H1 (cell line): ENCODE results near the gene WDR37. TPM values are rescaled to one million over a fixed set of nuclear protein-coding genes. Genes with fewer than 3 reads are reported as not detected.

ENCODE experiments used
- CTCF ChIA-PET: fragments of 300-600 bp; sonication (Branson Sonifier 250); formaldehyde crosslinking; loops from one replicate; lab custom pipeline; 2021; ENCODE audit not compliant: partially characterized antibody; lab: Charles Lee
- POLR2A ChIA-PET: fragments of 300-600 bp; sonication (Branson Sonifier 250); formaldehyde crosslinking; loops from one replicate; lab custom pipeline; 2021; ENCODE audit warnings: inconsistent platforms; ENCODE audit not compliant: partially characterized antibody; lab: Charles Lee
- DNase-seq, 2 experiments: peaks; one replicate each; pipeline versions ENCODE4 v3.0.0 to v3.0.0-alpha.2; 2010 to 2022; ENCODE audit warnings: low spot score in 2 of 2, low read depth in 1 of 2, mixed read lengths in 1 of 2
- FAIRE-seq: peaks from 2 replicates; lab custom pipeline; 2011; peaks lifted over from hg19 to GRCh38; lab: Jason Lieb, UNC
- H2AFZ ChIP-seq: 2 replicates; pipeline ENCODE4 v1.8.1; 2012; ENCODE audit warnings: low read length, inconsistent platforms
- H2AK5ac ChIP-seq: 2 replicates; pipeline ENCODE4 v1.6.1; 2013; ENCODE audit warnings: low read depth, low read length
- H2BK120ac ChIP-seq: replicated peaks from 2 replicates; pipeline ENCODE3; 2013; ENCODE audit warnings: low read depth, low read length, inconsistent platforms
- H2BK12ac ChIP-seq: 2 replicates; pipeline ENCODE4 v1.6.1; 2013; ENCODE audit warnings: low read depth, low read length
- H2BK15ac ChIP-seq: 2 replicates; pipeline ENCODE4 v1.6.1; 2013; ENCODE audit warnings: low read length
- H2BK20ac ChIP-seq: 2 replicates; pipeline ENCODE4 v1.6.1; 2013; ENCODE audit warnings: low read length
- H2BK5ac ChIP-seq: 2 replicates; pipeline ENCODE4 v1.6.1; 2013; ENCODE audit warnings: low read depth, low read length
- H3K14ac ChIP-seq: 2 replicates; pipeline ENCODE4 v1.6.1; 2013; ENCODE audit warnings: inconsistent platforms; ENCODE audit not compliant: insufficient read length
- H3K18ac ChIP-seq: 2 replicates; pipeline ENCODE4 v1.6.1; 2013; ENCODE audit warnings: low read length; ENCODE audit errors: extremely low read depth
- H3K23ac ChIP-seq: 2 replicates; pipeline ENCODE4 v1.6.1; 2013; ENCODE audit warnings: inconsistent platforms; ENCODE audit not compliant: insufficient read length
- H3K23me2 ChIP-seq: 2 replicates; pipeline ENCODE4 v1.6.1; 2013; ENCODE audit warnings: low read depth, low read length
- H3K27ac ChIP-seq: 2 replicates; pipeline ENCODE4 v1.6.1; 2011; ENCODE audit warnings: low read depth, low read length, inconsistent platforms
- H3K27me3 ChIP-seq, 4 experiments: replicated peaks in 1 of 4; 1 replicate in 1 of 4; 2 replicates in 3 of 4; pipeline versions ENCODE4 v1.6.1 to v1.8.1; 2011 to 2013; ENCODE audit warnings: low read length in 3 of 4, mild to moderate bottlenecking in 3 of 4, inconsistent platforms in 2 of 4, mixed read lengths in 2 of 4, moderate library complexity in 1 of 4; ENCODE audit not compliant: control insufficient read depth in 3 of 4, insufficient read depth in 3 of 4; ENCODE audit errors: extremely low read depth in 1 of 4
- H3K36me3 ChIP-seq, 4 experiments: 2 replicates each; pipeline versions ENCODE4 v1.6.1 to v1.8.1; 2011 to 2013; ENCODE audit warnings: mild to moderate bottlenecking in 4 of 4, low read length in 3 of 4, moderate library complexity in 2 of 4, control low read depth in 1 of 4, inconsistent platforms in 1 of 4; ENCODE audit not compliant: insufficient read depth in 4 of 4, control insufficient read depth in 2 of 4
- H3K4ac ChIP-seq: replicated peaks from 2 replicates; pipeline ENCODE3; 2013; ENCODE audit warnings: low read length, low read depth, mixed read lengths, inconsistent platforms; ENCODE audit not compliant: insufficient read length
- H3K4me1 ChIP-seq, 4 experiments: replicated peaks in 1 of 4; 1 replicate in 1 of 4; 2 replicates in 3 of 4; pipeline versions ENCODE4 v1.6.1 to v1.8.1; 2011 to 2013; ENCODE audit warnings: low read length in 3 of 4, inconsistent platforms in 2 of 4, mixed read lengths in 1 of 4; ENCODE audit not compliant: insufficient read depth in 4 of 4, control insufficient read depth in 3 of 4
- H3K4me2 ChIP-seq, 2 experiments: 2 replicates each; pipeline versions ENCODE4 v1.6.1 to v1.8.1; 2011 to 2013; ENCODE audit warnings: low read depth in 2 of 2, low read length in 2 of 2, control low read depth in 1 of 2, inconsistent platforms in 1 of 2, mild to moderate bottlenecking in 1 of 2; ENCODE audit not compliant: insufficient read depth in 1 of 2
- H3K4me3 ChIP-seq, 4 experiments: fragments of 200-600, 300-600 bp in 1 of 4; sonication (generic), shearing (Covaris generic), sonication (Bioruptor Twin) in 1 of 4; 2 replicates each; pipeline versions ENCODE4 v1.5.1 to v1.8.1; 2011 to 2016; ENCODE audit warnings: low read length in 4 of 4, low read depth in 3 of 4, control low read depth in 2 of 4, inconsistent platforms in 2 of 4, mild to moderate bottlenecking in 2 of 4, mixed read lengths in 1 of 4, moderate library complexity in 1 of 4; ENCODE audit not compliant: insufficient read depth in 2 of 4; ENCODE audit errors: extremely low read depth in 1 of 4
- H3K56ac ChIP-seq: replicated peaks from 2 replicates; pipeline ENCODE3; 2013; ENCODE audit warnings: low read depth, mild to moderate bottlenecking, mixed read lengths, low read length, inconsistent platforms; ENCODE audit not compliant: insufficient read length
- H3K79me1 ChIP-seq: 2 replicates; pipeline ENCODE4 v1.6.1; 2013; ENCODE audit warnings: low read depth, low read length, control low read depth
- H3K79me2 ChIP-seq, 2 experiments: 2 replicates each; pipeline versions ENCODE4 v1.6.1 to v1.8.1; 2012 to 2013; ENCODE audit warnings: low read length in 2 of 2, mild to moderate bottlenecking in 2 of 2, inconsistent platforms in 1 of 2; ENCODE audit not compliant: insufficient read depth in 2 of 2, control insufficient read depth in 1 of 2
- H3K9ac ChIP-seq, 4 experiments: replicated peaks in 1 of 4; 1 replicate in 1 of 4; 2 replicates in 3 of 4; pipeline versions ENCODE4 v1.6.1 to v1.8.1; 2011 to 2013; ENCODE audit warnings: low read depth in 3 of 4, low read length in 3 of 4, control low read depth in 2 of 4, mild to moderate bottlenecking in 2 of 4, moderate library complexity in 2 of 4, inconsistent platforms in 1 of 4; ENCODE audit errors: extremely low read depth in 1 of 4
- H3K9me3 ChIP-seq, 2 experiments: 2 replicates each; pipeline versions ENCODE4 v1.6.1 to v1.8.1; 2012 to 2013; ENCODE audit warnings: mild to moderate bottlenecking in 2 of 2, moderate library complexity in 2 of 2, control low read depth in 1 of 2, inconsistent platforms in 1 of 2, low read depth in 1 of 2, low read length in 1 of 2, mixed read lengths in 1 of 2; ENCODE audit not compliant: insufficient read depth in 2 of 2
- H4K20me1 ChIP-seq, 2 experiments: replicated peaks in 1 of 2; 2 replicates each; pipeline versions ENCODE3 to v1.8.1; 2011 to 2013; ENCODE audit warnings: inconsistent platforms in 2 of 2, low read length in 2 of 2, mild to moderate bottlenecking in 1 of 2; ENCODE audit not compliant: insufficient read depth in 2 of 2, control insufficient read depth in 1 of 2
- H4K5ac ChIP-seq: 2 replicates; pipeline ENCODE4 v1.6.1; 2013; ENCODE audit warnings: low read length, low read depth, mixed read lengths, inconsistent platforms; ENCODE audit not compliant: insufficient read length
- H4K8ac ChIP-seq: 2 replicates; pipeline ENCODE4 v1.8.0; 2013; ENCODE audit warnings: mild to moderate bottlenecking, moderate library complexity, low read length, inconsistent platforms; ENCODE audit not compliant: insufficient read depth; ENCODE audit errors: extremely low read depth
- H4K91ac ChIP-seq: replicated peaks from 2 replicates; pipeline ENCODE3; 2013; ENCODE audit warnings: low read length, mixed read lengths, inconsistent platforms; ENCODE audit not compliant: insufficient read length
- E2F6 ChIP-seq: IDR thresholded peaks from 2 replicates; pipeline ENCODE4 v1.6.1; 2012; ENCODE audit warnings: inconsistent platforms
- EZH2 ChIP-seq: fragments of 200-600 bp; sonication (generic); IDR thresholded peaks from 2 replicates; pipeline ENCODE4 v1.7.1; 2012; ENCODE audit warnings: low read depth, mild to moderate bottlenecking, moderate library complexity, low read length, inconsistent platforms; ENCODE audit not compliant: severe bottlenecking
- MAX ChIP-seq: IDR thresholded peaks from 2 replicates; pipeline ENCODE4 v1.6.1; 2012; ENCODE audit warnings: inconsistent platforms
- TBP ChIP-seq: IDR thresholded peaks from 2 replicates; pipeline ENCODE4 v1.6.1; 2011; ENCODE audit warnings: low read depth, low read length, improper control_type of control experiment
- WGBS, 2 experiments: shearing (Covaris generic) in 1 of 2; methylation state at CpG; one replicate each; pipeline versions ENCODE4 v1.1.6 to v1.1.7; 2013 to 2015; ENCODE audit warnings: low lambda C conversion rate in 2 of 2, mixed read lengths in 2 of 2, inconsistent platforms in 1 of 2, low coverage in 1 of 2, missing lambda C conversion rate in 1 of 2; ENCODE audit not compliant: insufficient replicate concordance in 2 of 2, insufficient coverage in 1 of 2, insufficient read length in 1 of 2; ENCODE audit errors: extremely low coverage in 1 of 2, missing lambda C conversion rate in 1 of 2; 5-methylcytosine and 5-hydroxymethylcytosine counted together
- polyA plus RNA-seq, 7 experiments: library from polyadenylated mRNA; depleted of rRNA in 3 of 7; stranded (reverse) in 5 of 7; unstranded in 2 of 7; fragments of >200 nt in 5 of 7; fragments of 200-250 nt in 2 of 7; gene quantifications; 1 replicate in 5 of 7; 2 replicates in 1 of 7; 4 replicates in 1 of 7; pipeline versions ENCODE4 v1.2.1 to v1.2.3, GENCODE V29; 2011 to 2013; ENCODE audit warnings: missing spikeins in 2 of 7, mixed read lengths in 2 of 7
- total RNA-seq: library from RNA; stranded (reverse); fragmentation: NEBNext Ultra II Directional; extraction: Animal tissue kit (Norgen Biotek cat#: 25700); gene quantifications from 2 replicates; pipeline ENCODE4 v1.2.1, GENCODE V29; 2021

WDR37 gene
- total and polyA plus RNA-seq, 2 of the 8 experiments (the other 6 are each of a cell fraction or from before 2014, with no cell fraction given) = 9.6 to 12.0 TPM

DNA sequence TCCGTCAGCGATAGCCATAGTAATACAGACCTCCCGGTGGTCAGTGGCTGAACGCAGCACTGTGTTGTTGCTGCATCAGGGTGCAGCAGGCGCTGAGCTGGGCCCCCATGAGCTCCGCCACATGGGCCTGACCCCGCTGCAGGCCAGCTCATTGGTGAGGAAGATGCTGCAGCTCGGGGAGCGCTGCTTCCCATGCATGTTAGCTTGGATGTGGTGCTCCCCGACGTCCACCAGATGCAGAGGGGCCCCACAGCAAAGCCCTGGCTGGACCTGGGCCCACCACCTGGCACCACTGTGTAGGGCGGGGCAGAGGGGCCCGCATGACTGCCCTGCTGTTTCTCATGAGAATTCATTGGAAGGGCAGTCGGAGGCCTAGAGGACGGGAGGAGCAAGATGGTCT lies 50.8 kb downstream of the WDR37 start:
- DNase-seq (no peak), FAIRE-seq (no peak)
- Histone ChIP-seq H2BK5ac (no peak overlapping the region), H4K20me1 (peaks cover under 1 to 2% of the 10 kb centered on the region in 2 experiments), H2AFZ (no peak overlapping the region), H2BK120ac (no peak overlapping the region), H3K27ac (no peak overlapping the region), H3K4me2 (no peak overlapping the region), H4K91ac (no peak overlapping the region), H4K8ac (no peak overlapping the region; the same call in 1 of the 2 replicates), H3K14ac (no peak overlapping the region), H3K4me3 (no peak overlapping the region), H3K4ac (no peak overlapping the region), H3K79me2 (no peaks in the 10 kb centered on the region), H4K5ac (no peak overlapping the region), H2BK20ac (no peak overlapping the region), H2BK15ac (no peak overlapping the region), H2BK12ac (no peak overlapping the region), H3K9me3 (no peaks in the 10 kb centered on the region), H3K4me1 (peaks cover 1 to 6% (median 3%) of the 10 kb centered on the region in 4 experiments), H3K18ac (no peak overlapping the region), H3K23ac (no peak overlapping the region), H2AK5ac (no peak overlapping the region), H3K27me3 (no peaks in the 10 kb centered on the region), H3K56ac (no peak overlapping the region), H3K9ac (no peak overlapping the region), H3K23me2 (no peaks in the 10 kb centered on the region; the same call in 1 of the 2 replicates), H3K79me1 (peaks cover 2% of the 10 kb centered on the region), H3K36me3 (peaks cover 3 to 22% (median 9%) of the 10 kb centered on the region in 4 experiments; a peak in 6 of 8 replicates)
- POLR2A ChIA-PET = no interaction called here
- CTCF ChIA-PET = interaction anchor here (1.0 kb wide), 1 partner anchor 16 kb away, joined by 3 read pairs; no protein-coding TSS in a partner anchor
- TF ChIP-seq E2F6 (no peak), TBP (no peak), MAX (no peak), EZH2 (no peak)
- WGBS, 2 experiments = 93% methylated on average over 15 of the region's 15 CpGs; no CpG with 5 or more reads in 1 of the 2 experiments
